Type B pancreatic cell (in vitro differentiated cells): Measurements from ENCODE around the gene CPED1. TPM values are rescaled to one million over a fixed set of nuclear protein-coding genes. Genes with fewer than 3 reads are reported as not detected.

Experiments used
- DNase-seq: peaks from one replicate; pipeline ENCODE4 v3.0.0; 2021; ENCODE audit warnings: mixed read lengths; ENCODE audit not compliant: unreplicated experiment; ENCODE audit errors: extremely low spot score
- H3K27ac Mint-ChIP-seq: 2 replicates; pipeline ENCODE4 v1.8.0; 2021; ENCODE audit warnings: mild to moderate bottlenecking, mixed read lengths
- H3K27me3 Mint-ChIP-seq: 2 replicates; pipeline ENCODE4 v1.8.0; 2021; ENCODE audit warnings: mixed read lengths
- H3K36me3 Mint-ChIP-seq: 2 replicates; pipeline ENCODE4 v1.8.0; 2021; ENCODE audit warnings: mixed read lengths
- H3K4me1 Mint-ChIP-seq: one replicate; pipeline ENCODE4 v1.8.0; 2021; ENCODE audit warnings: mixed read lengths; ENCODE audit not compliant: unreplicated experiment
- H3K4me3 Mint-ChIP-seq: 2 replicates; pipeline ENCODE4 v1.8.0; 2021; ENCODE audit warnings: mild to moderate bottlenecking, mixed read lengths
- H3K9me3 Mint-ChIP-seq: 2 replicates; pipeline ENCODE4 v1.8.0; 2021; ENCODE audit warnings: mixed read lengths
- total RNA-seq: library from RNA; stranded (reverse); gene quantifications from 2 replicates; pipeline ENCODE4 v1.2.1, GENCODE V29; 2021; ENCODE audit warnings: low replicate concordance
- TF ChIP-seq, protein P1 (sequence below): fragments of 200-600 bp; sonication (generic); conservative IDR thresholded peaks from 2 replicates; pipeline ENCODE4 v1.5.0; 2021; ENCODE audit warnings: antibody characterized with exemption, mild to moderate bottlenecking

CPED1 gene
- total RNA-seq, 1 donor from 2014 or later: 45.4 TPM

DNA sequence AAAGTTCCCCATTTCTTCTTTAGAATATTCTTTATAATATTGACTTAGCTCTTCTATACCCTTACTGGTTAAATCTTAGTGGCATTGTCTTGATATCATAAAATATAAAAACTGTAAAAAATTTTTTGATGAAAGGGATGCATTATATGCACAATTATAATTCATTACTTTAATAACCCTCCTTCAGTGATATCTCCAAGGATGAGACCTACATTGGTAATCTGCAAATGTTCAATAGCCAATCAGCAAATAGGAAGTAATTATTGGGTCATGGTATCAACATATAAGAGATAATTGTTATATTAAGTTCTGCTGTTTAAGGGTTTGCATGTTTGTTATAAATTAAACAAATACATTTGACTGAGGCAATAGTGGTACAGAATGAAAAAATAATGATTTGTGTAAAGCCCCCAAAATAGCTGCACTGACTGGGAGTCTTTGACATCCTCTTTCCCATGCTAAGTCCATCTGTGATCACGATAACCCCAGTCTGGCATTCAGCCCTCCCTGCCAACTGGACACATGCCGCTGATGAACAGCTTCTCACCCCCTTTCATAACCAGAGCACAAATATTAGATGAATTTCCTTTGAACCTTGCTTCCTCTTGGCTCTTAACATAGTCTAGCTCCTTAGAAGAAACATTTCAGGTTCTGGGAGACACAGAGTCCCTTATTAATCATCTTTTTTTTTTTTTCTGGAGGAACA, 169.5 kb downstream of the CPED1 start:
- DNase-seq: no peak
- H3K36me3 Mint-ChIP-seq: peaks cover 5% of the 10 kb centered on the region
- no peak overlapping the region for H3K27ac Mint-ChIP-seq
- no peaks in the 10 kb centered on the region for H3K27me3 Mint-ChIP-seq
- H3K4me3 Mint-ChIP-seq: no peak overlapping the region
- no peaks in the 10 kb centered on the region for H3K9me3 Mint-ChIP-seq
- no peaks in the 10 kb centered on the region for H3K4me1 Mint-ChIP-seq
- TF ChIP-seq, protein P1, sequence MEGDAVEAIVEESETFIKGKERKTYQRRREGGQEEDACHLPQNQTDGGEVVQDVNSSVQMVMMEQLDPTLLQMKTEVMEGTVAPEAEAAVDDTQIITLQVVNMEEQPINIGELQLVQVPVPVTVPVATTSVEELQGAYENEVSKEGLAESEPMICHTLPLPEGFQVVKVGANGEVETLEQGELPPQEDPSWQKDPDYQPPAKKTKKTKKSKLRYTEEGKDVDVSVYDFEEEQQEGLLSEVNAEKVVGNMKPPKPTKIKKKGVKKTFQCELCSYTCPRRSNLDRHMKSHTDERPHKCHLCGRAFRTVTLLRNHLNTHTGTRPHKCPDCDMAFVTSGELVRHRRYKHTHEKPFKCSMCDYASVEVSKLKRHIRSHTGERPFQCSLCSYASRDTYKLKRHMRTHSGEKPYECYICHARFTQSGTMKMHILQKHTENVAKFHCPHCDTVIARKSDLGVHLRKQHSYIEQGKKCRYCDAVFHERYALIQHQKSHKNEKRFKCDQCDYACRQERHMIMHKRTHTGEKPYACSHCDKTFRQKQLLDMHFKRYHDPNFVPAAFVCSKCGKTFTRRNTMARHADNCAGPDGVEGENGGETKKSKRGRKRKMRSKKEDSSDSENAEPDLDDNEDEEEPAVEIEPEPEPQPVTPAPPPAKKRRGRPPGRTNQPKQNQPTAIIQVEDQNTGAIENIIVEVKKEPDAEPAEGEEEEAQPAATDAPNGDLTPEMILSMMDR: no peak

DNA sequence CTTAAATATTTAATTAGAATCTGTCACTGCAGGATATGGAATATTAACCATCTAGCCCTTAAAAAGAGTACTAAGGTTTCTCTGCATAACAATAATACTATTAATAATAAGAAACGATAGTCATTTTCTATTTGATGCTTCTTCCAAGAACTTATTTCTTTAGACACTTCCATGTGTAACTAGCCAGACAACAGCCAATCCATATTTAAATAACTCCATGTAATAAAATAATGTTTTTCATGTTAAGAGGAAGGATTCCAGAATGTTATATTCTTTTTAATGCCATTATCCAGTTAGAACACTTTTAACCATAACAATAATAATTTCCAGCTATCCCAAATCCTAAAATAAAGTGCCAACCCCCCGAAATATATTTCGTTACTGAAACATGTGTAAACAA, 170.2 kb downstream of the CPED1 start:
- Mint-ChIP-seq H3K36me3 (peaks cover 7% of the 10 kb centered on the region), H3K4me1 (no peaks in the 10 kb centered on the region), H3K9me3 (no peaks in the 10 kb centered on the region), H3K27me3 (no peaks in the 10 kb centered on the region), H3K4me3 (no peak overlapping the region), H3K27ac (no peak overlapping the region)
- no peak for DNase-seq
- TF ChIP-seq, protein P1: no peak

DNA sequence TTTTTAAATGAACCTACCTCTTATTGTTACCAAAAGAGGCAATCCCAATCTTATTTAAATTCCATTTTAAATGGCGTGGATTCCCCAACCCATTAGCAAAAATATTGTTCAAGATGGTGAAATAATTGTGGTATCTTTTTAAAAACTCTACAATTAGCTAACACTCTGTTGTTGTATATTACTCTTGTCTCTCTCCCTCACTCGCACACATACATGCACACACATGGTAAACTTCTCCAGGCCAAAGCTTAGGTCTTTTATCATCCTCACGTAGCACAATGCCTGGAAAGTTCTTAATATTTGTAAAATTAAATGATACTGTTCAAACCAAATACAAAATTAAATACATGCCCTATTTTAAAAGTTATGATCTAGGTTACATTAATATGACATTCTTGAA, 171.0 kb downstream of the CPED1 start:
- Mint-ChIP-seq H3K9me3 (no peaks in the 10 kb centered on the region), H3K36me3 (peaks cover 7% of the 10 kb centered on the region), H3K4me3 (no peak overlapping the region), H3K27ac (no peak overlapping the region), H3K27me3 (no peaks in the 10 kb centered on the region), H3K4me1 (peaks cover 5% of the 10 kb centered on the region)
- TF ChIP-seq, protein P1: no peak
- no peak for DNase-seq

DNA sequence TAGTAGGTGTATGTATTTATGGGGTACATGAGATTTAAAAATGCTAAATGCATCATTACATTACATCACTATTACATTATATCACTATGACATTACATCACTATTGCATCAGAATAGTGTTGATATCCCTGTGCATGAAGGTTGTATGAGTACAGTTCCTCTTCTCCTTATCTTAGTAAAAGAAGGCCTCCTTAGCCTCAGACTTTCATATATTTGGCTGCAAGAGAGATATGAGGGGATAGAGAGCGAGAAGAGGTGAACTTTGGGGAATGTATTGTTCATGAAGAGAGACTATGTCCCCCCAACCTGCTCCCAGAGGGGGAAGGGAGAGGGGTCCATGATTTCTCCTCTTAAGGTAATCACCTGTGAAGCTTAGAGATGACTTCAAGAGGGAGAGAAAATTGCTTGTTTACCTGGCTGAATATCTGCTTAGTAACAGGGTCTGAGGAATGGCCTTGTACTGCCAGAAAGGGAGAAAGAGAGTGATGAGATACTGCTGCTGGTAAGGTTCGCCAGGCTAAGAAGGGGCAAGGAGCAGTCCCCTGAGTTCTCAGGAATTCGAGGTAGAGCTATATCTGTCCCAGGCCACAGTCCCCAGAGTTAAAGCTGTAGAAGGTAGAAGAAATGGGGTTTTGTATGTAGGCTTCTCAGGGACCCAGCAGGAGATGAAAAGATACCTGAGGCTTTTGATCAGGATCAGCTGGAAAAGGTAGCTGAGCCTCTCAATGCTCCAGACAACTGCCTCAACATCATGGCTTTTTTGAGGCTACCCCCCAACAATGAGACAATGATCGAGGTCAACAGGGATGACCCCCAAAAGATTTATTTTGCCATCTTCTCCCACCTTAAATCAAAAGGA, 171.9 kb downstream of the CPED1 start:
- H3K27ac Mint-ChIP-seq: no peak overlapping the region
- no peak for DNase-seq
- TF ChIP-seq, protein P1: no peak
- H3K27me3 Mint-ChIP-seq: no peaks in the 10 kb centered on the region
- no peak overlapping the region for H3K4me3 Mint-ChIP-seq
- peaks cover 7% of the 10 kb centered on the region for H3K36me3 Mint-ChIP-seq
- H3K9me3 Mint-ChIP-seq: no peaks in the 10 kb centered on the region
- peaks cover 8% of the 10 kb centered on the region for H3K4me1 Mint-ChIP-seq

DNA sequence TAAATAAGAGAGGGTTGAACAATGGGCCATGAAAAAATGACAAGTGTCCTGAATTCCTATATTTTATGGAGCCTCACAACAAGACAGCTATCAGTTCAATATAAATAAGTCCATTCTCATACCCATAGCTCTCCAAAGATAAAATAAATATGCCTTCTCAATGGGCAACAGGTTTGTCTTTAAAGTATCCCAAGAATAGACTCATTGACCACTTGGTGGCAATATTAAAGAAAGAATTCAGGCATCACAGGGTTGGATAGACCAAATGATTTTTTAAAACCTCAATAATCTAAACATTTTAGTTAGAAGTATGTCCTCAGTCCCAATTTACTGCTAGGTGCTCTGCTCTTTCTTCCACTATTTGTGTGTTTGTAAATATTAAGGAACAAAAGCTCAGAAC, 175.2 kb downstream of the CPED1 start:
- Mint-ChIP-seq H3K9me3 (no peaks in the 10 kb centered on the region), H3K36me3 (peaks cover 7% of the 10 kb centered on the region), H3K27ac (no peak overlapping the region), H3K4me1 (peaks cover 16% of the 10 kb centered on the region), H3K27me3 (no peaks in the 10 kb centered on the region), H3K4me3 (no peak overlapping the region)
- no peak for DNase-seq
- TF ChIP-seq, protein P1: no peak
